HepG2 (cell line): ENCODE data around the gene GYS1. TPM values are rescaled to one million over a fixed set of nuclear protein-coding genes. Genes with fewer than 3 reads are reported as not detected.

Source experiments
- CEBPG ChIP-seq: IDR thresholded peaks from 2 replicates; pipeline ENCODE4 v1.6.1; 2016
- ELK4 ChIP-seq: sonication (generic); formaldehyde crosslinking; IDR thresholded peaks from 2 replicates; pipeline ENCODE4 v1.9.0; 2021; ENCODE audit warnings: missing genetic modification reagents, borderline replicate concordance
- HBP1 ChIP-seq: IDR thresholded peaks from 2 replicates; pipeline ENCODE4 v1.6.1; 2016; ENCODE audit warnings: low read depth, control low read depth
- IRF2 ChIP-seq: IDR thresholded peaks from 2 replicates; pipeline ENCODE4 v1.6.1; 2018; ENCODE audit warnings: missing genetic modification reagents, missing compliant biosample characterization
- JUNB ChIP-seq: sonication (generic); formaldehyde crosslinking; IDR thresholded peaks from 2 replicates; pipeline ENCODE4 v1.8.0; 2022; ENCODE audit warnings: missing genetic modification reagents, mild to moderate bottlenecking, borderline replicate concordance
- MXD3 ChIP-seq: IDR thresholded peaks from 2 replicates; pipeline ENCODE4 v1.6.1; 2016; ENCODE audit warnings: mild to moderate bottlenecking, missing biosample characterization, missing genetic modification reagents
- NR3C1 ChIP-seq: sonication (generic); formaldehyde crosslinking; IDR thresholded peaks from 2 replicates; pipeline ENCODE4 v1.4.0; 2020; ENCODE audit warnings: missing genetic modification reagents
- RARA ChIP-seq: IDR thresholded peaks from 2 replicates; pipeline ENCODE4 v1.6.1; 2016; ENCODE audit warnings: missing genetic modification reagents, missing compliant biosample characterization
- ZBTB49 ChIP-seq: sonication (generic); formaldehyde crosslinking; IDR thresholded peaks from 2 replicates; pipeline ENCODE4 v1.4.0; 2020; ENCODE audit warnings: missing genetic modification reagents, borderline replicate concordance
- ZNF30 ChIP-seq: sonication (generic); formaldehyde crosslinking; IDR thresholded peaks from 2 replicates; pipeline ENCODE4 v1.5.0; 2020; ENCODE audit warnings: mild to moderate bottlenecking, missing genetic modification reagents
- ZNF646 ChIP-seq: sonication (generic); formaldehyde crosslinking; IDR thresholded peaks from 2 replicates; pipeline ENCODE4 v1.9.0; 2021; ENCODE audit warnings: mild to moderate bottlenecking, missing genetic modification reagents
- ZNF775 ChIP-seq: sonication (generic); formaldehyde crosslinking; IDR thresholded peaks from 2 replicates; pipeline ENCODE4 v1.4.0; 2020; ENCODE audit warnings: missing genetic modification reagents, mild to moderate bottlenecking, moderate library complexity, borderline replicate concordance
- ZZZ3 ChIP-seq: sonication (generic); formaldehyde crosslinking; IDR thresholded peaks from 2 replicates; pipeline ENCODE4 v1.4.0; 2020; ENCODE audit warnings: missing genetic modification reagents, mild to moderate bottlenecking, borderline replicate concordance
- polyA plus RNA-seq, 8 experiments: library from polyadenylated mRNA; depleted of rRNA in 3 of 8; stranded (reverse) in 7 of 8; unstranded in 1 of 8; fragments of >200 nt; fragmentation: Illumina TruSeq in 4 of 8; extraction: Trizol in 4 of 8; gene quantifications; 2 replicates each; pipeline versions ENCODE4 v1.2.1 to v1.2.3, GENCODE V29; 2011 to 2016; ENCODE audit warnings: low read depth in 4 of 8, missing spikeins in 1 of 8, mixed read lengths in 1 of 8; ENCODE audit not compliant: insufficient read depth in 1 of 8
- total RNA-seq, 5 experiments: library from RNA; depleted of rRNA; stranded (reverse); fragments of >200 nt; fragmentation: Illumina TruSeq; extraction: Trizol; gene quantifications; 2 replicates each; pipeline ENCODE4 v1.2.3, GENCODE V29; 2016; ENCODE audit warnings: low read depth in 1 of 5
- TF ChIP-seq, protein P1 (sequence below): sonication (generic); formaldehyde crosslinking; IDR thresholded peaks from 2 replicates; pipeline ENCODE4 v1.5.0; 2020; ENCODE audit warnings: missing genetic modification reagents

GYS1 gene
- total and polyA plus RNA-seq, 2 of the 13 experiments (the other 11 are each of a cell fraction or from before 2014, with no cell fraction given), result 18.4 to 42.1 TPM

DNA sequence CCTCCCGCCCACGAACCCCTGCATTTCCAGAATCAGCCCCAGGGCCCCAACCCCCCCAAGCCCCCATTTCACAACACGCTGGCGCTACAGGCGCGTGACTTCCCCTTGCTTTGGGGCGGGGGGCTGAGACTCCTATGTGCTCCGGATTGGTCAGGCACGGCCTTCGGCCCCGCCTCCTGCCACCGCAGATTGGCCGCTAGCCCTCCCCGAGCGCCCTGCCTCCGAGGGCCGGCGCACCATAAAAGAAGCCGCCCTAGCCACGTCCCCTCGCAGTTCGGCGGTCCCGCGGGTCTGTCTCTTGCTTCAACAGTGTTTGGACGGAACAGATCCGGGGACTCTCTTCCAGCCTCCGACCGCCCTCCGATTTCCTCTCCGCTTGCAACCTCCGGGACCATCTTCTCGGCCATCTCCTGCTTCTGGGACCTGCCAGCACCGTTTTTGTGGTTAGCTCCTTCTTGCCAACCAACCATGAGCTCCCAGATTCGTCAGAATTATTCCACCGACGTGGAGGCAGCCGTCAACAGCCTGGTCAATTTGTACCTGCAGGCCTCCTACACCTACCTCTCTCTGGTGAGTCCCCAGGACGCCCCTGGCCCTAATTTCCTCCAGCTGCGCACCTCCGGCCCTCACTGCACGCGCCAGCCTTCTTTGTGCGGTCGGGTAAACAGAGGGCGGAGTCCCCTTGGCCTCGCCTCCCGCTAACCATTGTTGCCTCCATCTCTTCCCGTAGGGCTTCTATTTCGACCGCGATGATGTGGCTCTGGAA is 27.9 kb downstream of the GYS1 start, which contains the start of gene FTL (continued):
- TF ChIP-seq ELK4, result 0 out of 2 replicates have a peak, but pooled peaks have one; percentile 57
- no peak for TF ChIP-seq ZNF646 (CRISPR knock-in tag)
- no peak for TF ChIP-seq ZBTB49 (CRISPR knock-in tag)
- TF ChIP-seq RARA (CRISPR knock-in tag), result peak; percentile 48
- TF ChIP-seq JUNB (CRISPR knock-in tag), result peak; percentile 81; the same call in 1 of the 2 replicates
- peak; percentile 60; the same call in 1 of the 2 replicates for TF ChIP-seq ZNF775 (CRISPR knock-in tag)
- TF ChIP-seq MXD3, result peak; percentile 72; the same call in 1 of the 2 replicates
- TF ChIP-seq IRF2, result peak; percentile 44
- TF ChIP-seq ZZZ3 (CRISPR knock-in tag), result 0 out of 2 replicates have a peak, but pooled peaks have one; percentile 18
- TF ChIP-seq HBP1 (CRISPR knock-in tag), result peak; percentile 96
- TF ChIP-seq ZNF30, result no peak
- no peak for TF ChIP-seq NR3C1 (CRISPR knock-in tag)
- TF ChIP-seq, protein P1, sequence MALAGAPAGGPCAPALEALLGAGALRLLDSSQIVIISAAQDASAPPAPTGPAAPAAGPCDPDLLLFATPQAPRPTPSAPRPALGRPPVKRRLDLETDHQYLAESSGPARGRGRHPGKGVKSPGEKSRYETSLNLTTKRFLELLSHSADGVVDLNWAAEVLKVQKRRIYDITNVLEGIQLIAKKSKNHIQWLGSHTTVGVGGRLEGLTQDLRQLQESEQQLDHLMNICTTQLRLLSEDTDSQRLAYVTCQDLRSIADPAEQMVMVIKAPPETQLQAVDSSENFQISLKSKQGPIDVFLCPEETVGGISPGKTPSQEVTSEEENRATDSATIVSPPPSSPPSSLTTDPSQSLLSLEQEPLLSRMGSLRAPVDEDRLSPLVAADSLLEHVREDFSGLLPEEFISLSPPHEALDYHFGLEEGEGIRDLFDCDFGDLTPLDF, result peak; percentile 65
- peak; percentile 64 for TF ChIP-seq CEBPG (CRISPR knock-in tag)
